ENCODE data around the gene SCN2A. TPM values are rescaled to one million over a fixed set of nuclear protein-coding genes. Genes with fewer than 3 reads are reported as not detected.

SCN2A gene
- total RNA-seq, 1 donor from 2014 or later = 0.16 TPM

DNA sequence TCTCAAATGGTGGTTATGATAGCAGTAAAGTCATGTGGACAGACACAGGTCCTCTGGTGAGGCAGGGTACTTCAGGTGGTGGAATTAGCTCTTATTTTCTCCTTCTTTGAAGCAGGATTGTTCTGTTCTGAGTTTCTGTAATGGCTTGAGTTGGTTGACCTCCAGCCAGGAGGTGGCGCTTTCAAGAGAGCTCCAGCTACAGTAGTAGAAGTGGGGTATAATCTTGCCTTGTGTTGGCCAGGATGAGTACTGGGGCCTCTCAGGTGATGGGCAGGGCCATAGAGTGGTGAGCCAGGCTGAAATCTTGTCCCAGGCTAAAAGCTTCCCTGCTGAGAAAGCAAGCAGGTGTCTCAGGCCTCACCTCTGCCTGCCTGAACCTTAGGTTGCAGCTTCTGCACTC, 177.8 kb downstream of the SCN2A start:
- Mint-ChIP-seq H3K36me3 (ENCODE audit: low read depth) (no peaks in the 10 kb centered on the region), H3K9me3 (peaks cover 3% of the 10 kb centered on the region), H3K27ac (no peak overlapping the region), H3K4me1 (no peaks in the 10 kb centered on the region), H3K27me3 (peaks cover 3% of the 10 kb centered on the region), H3K4me3 (no peak overlapping the region)
- ChIA-PET CTCF (interaction anchor here (1.5 kb wide), 1 partner anchor 457 kb away, joined by 5 read pairs; no protein-coding TSS in a partner anchor), POLR2A (no interaction called here)
- no peak for DNase-seq
- TF ChIP-seq, protein P1, sequence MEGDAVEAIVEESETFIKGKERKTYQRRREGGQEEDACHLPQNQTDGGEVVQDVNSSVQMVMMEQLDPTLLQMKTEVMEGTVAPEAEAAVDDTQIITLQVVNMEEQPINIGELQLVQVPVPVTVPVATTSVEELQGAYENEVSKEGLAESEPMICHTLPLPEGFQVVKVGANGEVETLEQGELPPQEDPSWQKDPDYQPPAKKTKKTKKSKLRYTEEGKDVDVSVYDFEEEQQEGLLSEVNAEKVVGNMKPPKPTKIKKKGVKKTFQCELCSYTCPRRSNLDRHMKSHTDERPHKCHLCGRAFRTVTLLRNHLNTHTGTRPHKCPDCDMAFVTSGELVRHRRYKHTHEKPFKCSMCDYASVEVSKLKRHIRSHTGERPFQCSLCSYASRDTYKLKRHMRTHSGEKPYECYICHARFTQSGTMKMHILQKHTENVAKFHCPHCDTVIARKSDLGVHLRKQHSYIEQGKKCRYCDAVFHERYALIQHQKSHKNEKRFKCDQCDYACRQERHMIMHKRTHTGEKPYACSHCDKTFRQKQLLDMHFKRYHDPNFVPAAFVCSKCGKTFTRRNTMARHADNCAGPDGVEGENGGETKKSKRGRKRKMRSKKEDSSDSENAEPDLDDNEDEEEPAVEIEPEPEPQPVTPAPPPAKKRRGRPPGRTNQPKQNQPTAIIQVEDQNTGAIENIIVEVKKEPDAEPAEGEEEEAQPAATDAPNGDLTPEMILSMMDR (IDR thresholded peaks at IDR 0.05) = no peak
- no peak for ATAC-seq (ENCODE audit: low read depth)
- intact Hi-C loops (cut with micrococcal nuclease) = no loop called here

DNA sequence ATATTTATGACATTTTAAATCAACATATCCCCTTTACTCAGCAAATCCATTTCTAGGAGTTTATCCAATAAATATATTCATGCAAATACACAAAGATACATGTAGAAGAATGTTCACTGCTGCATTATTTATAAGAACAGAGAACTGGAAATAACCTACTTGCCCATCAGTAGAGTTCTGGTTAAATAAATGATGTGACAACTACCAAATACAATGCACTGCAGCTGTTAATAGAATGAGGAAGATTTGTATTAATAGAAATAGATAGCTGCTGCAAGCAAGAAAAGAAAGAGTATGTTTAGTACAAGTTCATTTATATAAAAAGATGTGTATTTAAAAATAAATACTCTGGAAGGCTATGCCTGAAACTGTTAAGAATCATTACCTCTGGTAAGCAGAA, 181.0 kb downstream of the SCN2A start:
- CTCF ChIA-PET = no interaction called here
- POLR2A ChIA-PET = no interaction called here
- H3K36me3 Mint-ChIP-seq (ENCODE audit: low read depth) = no peaks in the 10 kb centered on the region

DNA sequence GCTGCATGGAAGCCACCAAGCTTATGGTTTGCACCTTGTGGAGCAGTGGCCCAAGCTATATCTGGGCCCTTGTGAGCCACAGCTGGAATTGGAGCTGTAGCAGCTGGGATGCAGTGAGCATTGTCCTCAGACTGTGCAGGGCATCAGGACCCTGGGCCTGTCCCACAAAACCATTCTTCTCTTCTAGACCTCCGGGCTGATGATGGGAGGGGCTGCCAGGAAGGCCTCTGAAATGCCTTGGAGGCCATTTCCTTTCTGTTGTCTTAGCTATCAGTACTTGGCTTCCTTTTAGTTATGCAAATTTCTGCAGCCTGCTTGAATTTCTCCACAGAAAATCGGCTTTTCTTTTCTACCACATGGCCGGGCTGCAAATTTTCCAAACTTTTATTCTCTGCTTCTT, 183.9 kb downstream of the SCN2A start:
- Mint-ChIP-seq H3K4me1 (no peaks in the 10 kb centered on the region), H3K36me3 (ENCODE audit: low read depth) (no peaks in the 10 kb centered on the region), H3K27me3 (no peaks in the 10 kb centered on the region), H3K4me3 (no peak overlapping the region), H3K9me3 (peaks cover 12% of the 10 kb centered on the region), H3K27ac (no peak overlapping the region)
- no peak for DNase-seq
- ATAC-seq (ENCODE audit: low read depth) = no peak
- intact Hi-C loops (cut with micrococcal nuclease) = no loop called here
- ChIA-PET POLR2A (no interaction called here), CTCF (no interaction called here)
- TF ChIP-seq, protein P1 (IDR thresholded peaks at IDR 0.05) = no peak

More for the DNA sequence above, 181.0 kb downstream of the SCN2A start:
- no peak overlapping the region for H3K4me3 Mint-ChIP-seq
- DNase-seq (no peak), ATAC-seq (ENCODE audit: low read depth) (no peak)
- TF ChIP-seq, protein P1 (IDR thresholded peaks at IDR 0.05) = no peak
- H3K27me3 Mint-ChIP-seq = peaks cover 3% of the 10 kb centered on the region
- intact Hi-C loops (cut with micrococcal nuclease) = no loop called here
- peaks cover 14% of the 10 kb centered on the region for H3K9me3 Mint-ChIP-seq
- no peaks in the 10 kb centered on the region for H3K4me1 Mint-ChIP-seq
- no peak overlapping the region for H3K27ac Mint-ChIP-seq

DNA sequence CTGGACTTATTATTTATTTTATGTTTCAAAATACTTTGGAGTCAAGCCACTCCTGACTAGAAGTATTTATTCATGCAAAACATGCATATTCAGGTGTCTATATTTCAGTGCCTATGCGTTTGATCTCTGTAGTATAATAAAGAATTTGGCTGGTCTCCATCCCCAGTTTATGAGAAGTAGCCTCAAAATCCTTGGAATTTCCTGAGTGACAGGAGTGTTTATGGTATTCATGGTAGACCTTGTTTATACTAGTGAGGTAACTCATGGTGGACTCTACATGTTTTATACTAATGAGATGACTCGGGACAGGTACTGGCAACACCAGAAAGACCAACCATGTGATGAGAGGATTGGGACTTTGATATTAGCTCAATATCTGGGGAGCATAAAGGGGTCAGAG, 186.3 kb downstream of the SCN2A start:
- ATAC-seq (ENCODE audit: low read depth) = no peak
- no peak overlapping the region for H3K27ac Mint-ChIP-seq
- DNase-seq = no peak
- CTCF ChIA-PET = no interaction called here
- H3K9me3 Mint-ChIP-seq = peaks cover 12% of the 10 kb centered on the region
- TF ChIP-seq, protein P1 (IDR thresholded peaks at IDR 0.05) = no peak
- no peak overlapping the region for H3K4me3 Mint-ChIP-seq
- no peaks in the 10 kb centered on the region for H3K4me1 Mint-ChIP-seq
- POLR2A ChIA-PET = no interaction called here
- intact Hi-C loops (cut with micrococcal nuclease) = no loop called here
- no peaks in the 10 kb centered on the region for H3K36me3 Mint-ChIP-seq (ENCODE audit: low read depth)
- no peaks in the 10 kb centered on the region for H3K27me3 Mint-ChIP-seq

DNA sequence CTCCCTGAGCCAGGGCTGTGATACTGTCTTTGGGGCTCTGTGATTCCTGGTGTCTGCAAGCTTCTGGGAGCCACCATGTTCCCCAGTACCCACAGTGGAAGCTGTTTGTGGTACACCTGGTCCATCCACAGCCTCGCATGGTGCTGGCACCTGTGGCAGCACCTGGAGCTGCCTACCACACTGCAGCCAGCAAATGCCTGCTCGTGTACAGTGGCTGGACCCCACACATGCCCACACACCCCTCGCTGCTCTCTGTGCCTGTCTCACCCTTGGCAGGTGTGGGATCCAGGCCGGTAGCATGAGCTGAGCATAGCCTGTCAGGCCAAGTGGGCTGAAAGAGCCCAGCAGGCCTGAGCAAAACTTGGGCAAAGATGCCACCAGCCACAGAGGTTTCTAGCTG, 188.5 kb downstream of the SCN2A start:
- CTCF ChIA-PET = no interaction called here

More for the DNA sequence above, 188.5 kb downstream of the SCN2A start:
- Mint-ChIP-seq H3K4me3 (no peak overlapping the region), H3K4me1 (no peaks in the 10 kb centered on the region), H3K27me3 (no peaks in the 10 kb centered on the region), H3K27ac (no peak overlapping the region), H3K9me3 (peaks cover 6% of the 10 kb centered on the region), H3K36me3 (ENCODE audit: low read depth) (no peaks in the 10 kb centered on the region)
- intact Hi-C loops (cut with micrococcal nuclease) = no loop called here
- POLR2A ChIA-PET = no interaction called here
- ATAC-seq (ENCODE audit: low read depth) (no peak), DNase-seq (no peak)
- TF ChIP-seq, protein P1 (IDR thresholded peaks at IDR 0.05) = no peak

Measured in activated B cell treated with CpG ODN at 0.5 μM for 24 hours (primary cell).